K562 (cell line): Measurements from ENCODE around the gene HOXB8. TPM values are rescaled to one million over a fixed set of nuclear protein-coding genes. Genes with fewer than 3 reads are reported as not detected.

Experiments used
- AFF1 ChIP-seq, 2 experiments: fragments of 450-650 bp; IDR thresholded peaks; 2 replicates each; pipeline ENCODE4 v1.6.1; 2018; ENCODE audit warnings: mild to moderate bottlenecking in 2 of 2, low read depth in 1 of 2; ENCODE audit not compliant: partially characterized antibody in 2 of 2
- BDP1 ChIP-seq: IDR thresholded peaks from 3 replicates; pipeline ENCODE4 v1.6.1; 2011; ENCODE audit not compliant: insufficient read length, insufficient read depth
- CAMTA2 ChIP-seq: fragments of 250-450 bp; sonication (Bioruptor Pico); conservative IDR thresholded peaks from 2 replicates; pipeline ENCODE4 v1.5.1; 2022
- DACH1 ChIP-seq: fragments of 450-650 bp; IDR thresholded peaks from 2 replicates; pipeline ENCODE4 v1.6.1; 2018; ENCODE audit not compliant: partially characterized antibody
- EGR1 ChIP-seq: fragments of 450-650 bp; conservative IDR thresholded peaks from 2 replicates; pipeline ENCODE4 v1.6.1; 2017; ENCODE audit warnings: mild to moderate bottlenecking
- ESRRB ChIP-seq: fragments of 250-450 bp; sonication (Bioruptor Pico); IDR thresholded peaks from 2 replicates; pipeline ENCODE4 v1.5.0; 2020; ENCODE audit warnings: mild to moderate bottlenecking, moderate library complexity, borderline replicate concordance
- FOXA1 ChIP-seq: fragments of 450-650 bp; IDR thresholded peaks from 2 replicates; pipeline ENCODE4 v1.6.1; 2016; ENCODE audit warnings: mild to moderate bottlenecking, borderline replicate concordance
- HMG20A ChIP-seq: fragments of 450-650 bp; formaldehyde crosslinking; conservative IDR thresholded peaks from 2 replicates; pipeline ENCODE4 v1.4.0; 2020; ENCODE audit warnings: mild to moderate bottlenecking, mixed read lengths
- HNRNPK ChIP-seq: fragments of 200-400 bp; formaldehyde crosslinking; IDR thresholded peaks from one replicate; pipeline ENCODE4 v1.6.1; 2018; ENCODE audit warnings: mild to moderate bottlenecking, low read depth, low read length; ENCODE audit not compliant: poor library complexity, severe bottlenecking
- HNRNPL ChIP-seq: fragments of 200-400 bp; formaldehyde crosslinking; IDR thresholded peaks from 2 replicates; pipeline ENCODE4 v1.6.1; 2017; ENCODE audit warnings: low read depth, mild to moderate bottlenecking, low read length
- LEF1 ChIP-seq: fragments of 450-650 bp; IDR thresholded peaks from 2 replicates; pipeline ENCODE4 v1.6.1; 2016; ENCODE audit warnings: mild to moderate bottlenecking
- NCOA4 ChIP-seq: fragments of 450-650 bp; IDR thresholded peaks from 2 replicates; pipeline ENCODE4 v1.6.1; 2018; ENCODE audit warnings: mild to moderate bottlenecking; ENCODE audit not compliant: partially characterized antibody
- ZMIZ1 ChIP-seq, 2 experiments: fragments of 150-350 bp in 1 of 2; IDR thresholded peaks; 2 replicates each; pipeline ENCODE4 v1.6.1; 2012 to 2016; ENCODE audit warnings: low read depth in 2 of 2, low read length in 2 of 2, mild to moderate bottlenecking in 1 of 2, moderate library complexity in 1 of 2
- ZNF23 ChIP-seq: fragments of 250-450 bp; sonication (Bioruptor Pico); IDR thresholded peaks from 2 replicates; pipeline ENCODE4 v1.4.0; 2020; ENCODE audit warnings: mild to moderate bottlenecking
- ZNF551 ChIP-seq: fragments of 250-450 bp; sonication (Bioruptor Pico); IDR thresholded peaks from 2 replicates; pipeline ENCODE4 v1.5.0; 2021; ENCODE audit warnings: mild to moderate bottlenecking, moderate library complexity
- ZNF584 ChIP-seq: fragments of 200-800 bp; sonication (Bioruptor generic); IDR thresholded peaks from 2 replicates; pipeline ENCODE4 v1.6.1; 2016; ENCODE audit warnings: low read depth, mild to moderate bottlenecking, missing genetic modification characterization, missing compliant biosample characterization
- polyA plus RNA-seq, 8 experiments: library from polyadenylated mRNA; depleted of rRNA in 4 of 8; stranded (reverse) in 5 of 8; unstranded in 3 of 8; fragments of >200 nt; fragmentation: Nextera tagmentation in 2 of 8; fragmentation: Illumina TruSeq in 1 of 8; extraction: Ambion mirVana in 2 of 8; extraction: Trizol in 1 of 8; gene quantifications; 2 replicates each; pipeline versions ENCODE4 v1.2.1 to v1.2.3, GENCODE V29; 2011 to 2014; ENCODE audit warnings: inconsistent platforms in 1 of 8, missing spikeins in 1 of 8
- total RNA-seq, 7 experiments: library from RNA; depleted of rRNA in 6 of 7; stranded (reverse); fragments of >200 nt in 6 of 7; fragmentation: Illumina TruSeq in 2 of 7; extraction: Trizol in 2 of 7; gene quantifications; 2 replicates each; pipeline versions ENCODE4 v1.2.1 to v1.2.3, GENCODE V29; 2011 to 2021; ENCODE audit warnings: low replicate concordance in 1 of 7

Gene HOXB8
- total and polyA plus RNA-seq, 9 of the 15 experiments (the other 6 are each of a cell fraction or from before 2014, with no cell fraction given), result 0.52 to 23.8 (median 3.6) TPM

GRCh38 chr17:48625495-48626244, 10.6 kb upstream of the HOXB8 start (continued):
- no peak for TF ChIP-seq ZNF23
- TF ChIP-seq ZNF584 (CRISPR knock-in tag), result no peak
- TF ChIP-seq EGR1, result no peak
- TF ChIP-seq DACH1, result no peak
- TF ChIP-seq ZMIZ1 (IDR thresholded peaks at IDR 0.05; ENCODE audit: low read depth in 2 of 2, low read length in 2 of 2), result 0 out of 4 replicates have a peak, but pooled peaks of 1 of the 2 experiments have one; percentile 12
- TF ChIP-seq NCOA4, result no peak
- TF ChIP-seq BDP1, result no peak
- TF ChIP-seq LEF1, result no peak
- TF ChIP-seq ZNF551 (CRISPR knock-in tag), result no peak
- TF ChIP-seq HMG20A, result no peak
- no peak for TF ChIP-seq FOXA1
- TF ChIP-seq HNRNPL, result 0 out of 2 replicates have a peak, but pooled peaks have one; percentile 61
- TF ChIP-seq AFF1 (IDR thresholded peaks at IDR 0.05; ENCODE audit: low read depth in 1 of 2, partially characterized antibody in 2 of 2), result peak in 1 of 2 experiments; percentile 47
- TF ChIP-seq ESRRB (CRISPR knock-in tag), result no peak
- TF ChIP-seq CAMTA2 (CRISPR knock-in tag), result 0 out of 2 replicates have a peak, but pooled peaks have one; percentile 70
- TF ChIP-seq HNRNPK, result no peak
